Measurements from ENCODE around the gene TIE1.

Gene TIE1

GRCh38 chr1:43315963-43316737 is 15.4 kb downstream of the TIE1 start:
- H3K9me3 ChIP-seq (ENCODE audit: control insufficient read depth in 2 of 2, low read length in 2 of 2), result no peaks in the 10 kb centered on the region
- no peak overlapping the region for H3K27ac ChIP-seq (ENCODE audit: low read length)
- H3K4me3 ChIP-seq (ENCODE audit: low read length in 2 of 2), result no peak overlapping the region
- no peaks in the 10 kb centered on the region for H3K27me3 ChIP-seq (ENCODE audit: control insufficient read depth in 1 of 2, insufficient read depth in 2 of 2, low read length in 2 of 2)
- H3K4me1 ChIP-seq (ENCODE audit: control insufficient read depth, insufficient read depth, low read length), result no peaks in the 10 kb centered on the region
- no peak overlapping the region for H3K9ac ChIP-seq (ENCODE audit: low read length in 2 of 2)
- H3K36me3 ChIP-seq (ENCODE audit: control insufficient read depth in 2 of 2, insufficient read depth in 2 of 2, low read length in 2 of 2), result no peaks in the 10 kb centered on the region

DNA sequence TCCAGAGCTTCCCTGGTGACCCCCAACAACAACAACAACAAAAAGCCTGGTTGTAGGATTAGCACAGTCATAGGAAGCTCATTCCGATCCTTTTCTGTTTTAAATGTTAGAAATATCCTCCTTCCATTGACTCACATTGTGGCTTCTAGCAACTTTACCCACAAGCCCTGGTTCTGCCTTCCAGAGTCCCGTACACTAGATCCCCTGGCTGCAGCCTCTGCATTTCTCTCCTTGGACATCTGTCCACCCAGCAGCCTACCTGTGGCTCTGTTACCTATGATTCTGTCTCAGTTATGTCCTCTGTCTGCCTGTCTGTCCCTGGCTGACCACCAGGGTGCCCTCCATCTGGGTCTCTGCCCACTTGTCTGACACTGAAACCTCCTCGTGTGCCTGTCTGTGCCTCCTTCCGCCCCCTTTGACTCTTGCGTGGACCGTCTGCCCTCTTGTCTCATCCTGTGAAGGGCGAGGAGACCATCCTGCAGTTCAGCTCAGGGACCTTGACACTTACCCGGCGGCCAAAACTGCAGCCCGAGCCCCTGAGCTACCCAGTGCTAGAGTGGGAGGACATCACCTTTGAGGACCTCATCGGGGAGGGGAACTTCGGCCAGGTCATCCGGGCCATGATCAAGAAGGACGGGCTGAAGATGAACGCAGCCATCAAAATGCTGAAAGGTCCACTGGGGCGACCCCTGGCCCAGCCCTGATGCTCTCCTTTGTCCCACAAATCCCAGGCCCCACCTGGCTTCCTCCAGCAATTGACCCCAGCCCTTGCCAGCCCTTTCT is 16.1 kb downstream of the TIE1 start:
- H3K4me3 ChIP-seq (ENCODE audit: low read length in 2 of 2), result no peak overlapping the region
- no peaks in the 10 kb centered on the region for H3K4me1 ChIP-seq (ENCODE audit: control insufficient read depth, insufficient read depth, low read length)
- H3K9ac ChIP-seq (ENCODE audit: low read length in 2 of 2), result no peak overlapping the region
- no peaks in the 10 kb centered on the region for H3K27me3 ChIP-seq (ENCODE audit: control insufficient read depth in 1 of 2, insufficient read depth in 2 of 2, low read length in 2 of 2)
- no peaks in the 10 kb centered on the region for H3K9me3 ChIP-seq (ENCODE audit: control insufficient read depth in 2 of 2, low read length in 2 of 2)
- no peak overlapping the region for H3K27ac ChIP-seq (ENCODE audit: low read length)
- H3K36me3 ChIP-seq (ENCODE audit: control insufficient read depth in 2 of 2, insufficient read depth in 2 of 2, low read length in 2 of 2), result no peaks in the 10 kb centered on the region

DNA sequence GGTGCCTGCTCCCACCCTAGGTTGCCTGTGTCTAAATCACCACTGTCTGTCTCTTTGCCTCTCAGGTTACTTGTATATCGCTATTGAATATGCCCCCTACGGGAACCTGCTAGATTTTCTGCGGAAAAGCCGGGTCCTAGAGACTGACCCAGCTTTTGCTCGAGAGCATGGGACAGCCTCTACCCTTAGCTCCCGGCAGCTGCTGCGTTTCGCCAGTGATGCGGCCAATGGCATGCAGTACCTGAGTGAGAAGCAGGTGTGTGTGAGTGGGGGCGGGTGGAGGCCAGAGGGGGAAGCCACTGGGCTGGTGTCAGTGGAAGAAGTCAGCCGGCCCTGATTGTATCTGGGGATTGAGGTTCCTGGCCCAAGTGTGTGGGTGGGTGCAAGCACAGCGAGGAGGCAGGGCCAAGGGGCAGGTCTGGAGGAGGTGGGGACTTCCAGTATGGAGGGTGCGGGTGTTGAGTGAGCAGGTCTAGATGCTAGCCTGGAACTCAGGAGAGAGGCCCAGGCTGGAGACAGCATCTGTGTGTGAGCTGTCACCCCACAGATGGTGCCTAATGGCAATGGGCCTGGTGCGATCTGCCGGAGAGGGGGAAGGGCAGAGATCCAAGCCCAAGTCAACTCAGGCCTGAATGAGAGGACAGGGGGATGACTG is 17.2 kb downstream of the TIE1 start:
- no peaks in the 10 kb centered on the region for H3K27me3 ChIP-seq (ENCODE audit: control insufficient read depth in 1 of 2, insufficient read depth in 2 of 2, low read length in 2 of 2)
- H3K36me3 ChIP-seq (ENCODE audit: control insufficient read depth in 2 of 2, insufficient read depth in 2 of 2, low read length in 2 of 2), result no peaks in the 10 kb centered on the region
- H3K4me3 ChIP-seq (ENCODE audit: low read length in 2 of 2), result no peak overlapping the region
- no peaks in the 10 kb centered on the region for H3K9me3 ChIP-seq (ENCODE audit: control insufficient read depth in 2 of 2, low read length in 2 of 2)
- H3K4me1 ChIP-seq (ENCODE audit: control insufficient read depth, insufficient read depth, low read length), result no peaks in the 10 kb centered on the region
- no peak overlapping the region for H3K9ac ChIP-seq (ENCODE audit: low read length in 2 of 2)
- H3K27ac ChIP-seq (ENCODE audit: low read length), result no peak overlapping the region

DNA sequence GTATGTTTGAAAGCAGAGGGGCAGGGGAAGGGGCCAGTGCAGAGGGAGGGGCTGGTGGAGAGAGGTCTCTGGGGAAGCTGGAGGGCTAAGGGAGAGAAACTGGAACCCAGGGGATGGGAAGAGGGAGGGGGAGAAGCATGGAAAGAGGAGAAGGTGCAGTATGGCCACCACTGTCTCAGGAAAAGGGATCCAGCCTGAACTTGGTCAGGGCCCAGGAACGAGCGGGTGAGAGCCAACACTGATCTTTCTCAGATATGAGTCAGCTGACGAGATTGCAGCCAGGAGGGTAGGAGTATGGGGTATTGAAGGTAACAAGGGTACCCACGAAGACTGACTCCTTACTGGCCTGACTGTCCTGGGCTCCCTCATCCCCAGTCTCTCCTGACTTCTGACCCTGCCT is 18.0 kb downstream of the TIE1 start:
- no peak overlapping the region for H3K27ac ChIP-seq (ENCODE audit: low read length)

GRCh38 chr1:43319288-43319687 is 18.5 kb downstream of the TIE1 start:
- peaks cover 0 to 3% of the 10 kb centered on the region in 2 donors for H3K9me3 ChIP-seq (ENCODE audit: control insufficient read depth in 2 of 2, low read length in 2 of 2)
- no peak overlapping the region for H3K9ac ChIP-seq (ENCODE audit: low read length in 2 of 2)
- H3K36me3 ChIP-seq (ENCODE audit: control insufficient read depth in 2 of 2, insufficient read depth in 2 of 2, low read length in 2 of 2), result no peaks in the 10 kb centered on the region
- H3K27me3 ChIP-seq (ENCODE audit: control insufficient read depth in 1 of 2, insufficient read depth in 2 of 2, low read length in 2 of 2), result no peaks in the 10 kb centered on the region
- no peak overlapping the region for H3K4me3 ChIP-seq (ENCODE audit: low read length in 2 of 2)
- no peaks in the 10 kb centered on the region for H3K4me1 ChIP-seq (ENCODE audit: control insufficient read depth, insufficient read depth, low read length)
- no peak overlapping the region for H3K27ac ChIP-seq (ENCODE audit: low read length)

More for the DNA sequence above, 18.0 kb downstream of the TIE1 start:
- Histone ChIP-seq H3K4me1 (ENCODE audit: control insufficient read depth, insufficient read depth, low read length) (no peaks in the 10 kb centered on the region), H3K4me3 (ENCODE audit: low read length in 2 of 2) (no peak overlapping the region), H3K36me3 (ENCODE audit: control insufficient read depth in 2 of 2, insufficient read depth in 2 of 2, low read length in 2 of 2) (no peaks in the 10 kb centered on the region), H3K27me3 (ENCODE audit: control insufficient read depth in 1 of 2, insufficient read depth in 2 of 2, low read length in 2 of 2) (no peaks in the 10 kb centered on the region), H3K9ac (ENCODE audit: low read length in 2 of 2) (no peak overlapping the region), H3K9me3 (ENCODE audit: control insufficient read depth in 2 of 2, low read length in 2 of 2) (peaks cover 0 to 2% of the 10 kb centered on the region in 2 donors)

GRCh38 chr1:43319766-43320165 is 19.0 kb downstream of the TIE1 start:
- H3K27me3 ChIP-seq (ENCODE audit: control insufficient read depth in 1 of 2, insufficient read depth in 2 of 2, low read length in 2 of 2), result no peaks in the 10 kb centered on the region
- peaks cover 0 to 3% of the 10 kb centered on the region in 2 donors for H3K9me3 ChIP-seq (ENCODE audit: control insufficient read depth in 2 of 2, low read length in 2 of 2)
- H3K4me1 ChIP-seq (ENCODE audit: control insufficient read depth, insufficient read depth, low read length), result no peaks in the 10 kb centered on the region
- H3K27ac ChIP-seq (ENCODE audit: low read length), result no peak overlapping the region
- H3K4me3 ChIP-seq (ENCODE audit: low read length in 2 of 2), result no peak overlapping the region
- H3K9ac ChIP-seq (ENCODE audit: low read length in 2 of 2), result no peak overlapping the region
- H3K36me3 ChIP-seq (ENCODE audit: control insufficient read depth in 2 of 2, insufficient read depth in 2 of 2, low read length in 2 of 2), result no peaks in the 10 kb centered on the region

DNA sequence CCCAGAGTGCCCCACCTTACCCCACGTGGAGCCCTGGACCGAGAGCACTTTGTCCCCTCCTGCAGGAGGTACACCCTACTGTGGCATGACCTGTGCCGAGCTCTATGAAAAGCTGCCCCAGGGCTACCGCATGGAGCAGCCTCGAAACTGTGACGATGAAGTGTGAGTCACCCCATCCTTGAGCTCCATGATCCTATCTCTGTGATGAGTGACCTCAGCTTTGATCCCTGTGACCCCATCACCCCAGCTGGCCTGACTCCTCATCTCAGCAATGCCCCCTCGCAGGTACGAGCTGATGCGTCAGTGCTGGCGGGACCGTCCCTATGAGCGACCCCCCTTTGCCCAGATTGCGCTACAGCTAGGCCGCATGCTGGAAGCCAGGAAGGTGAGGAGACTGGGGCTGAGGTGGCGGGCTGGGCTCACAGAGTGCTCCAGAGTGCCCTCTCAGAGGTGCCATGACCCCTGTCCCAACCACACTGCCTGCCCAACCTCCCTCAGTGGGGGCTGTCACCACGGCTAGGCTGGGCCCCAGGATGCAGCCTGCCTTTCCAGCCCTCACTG is 20.6 kb downstream of the TIE1 start:
- peaks cover 0 to 3% of the 10 kb centered on the region in 2 donors for H3K9me3 ChIP-seq (ENCODE audit: control insufficient read depth in 2 of 2, low read length in 2 of 2)
- H3K9ac ChIP-seq (ENCODE audit: low read length in 2 of 2), result no peak overlapping the region
- no peak overlapping the region for H3K27ac ChIP-seq (ENCODE audit: low read length)
- no peaks in the 10 kb centered on the region for H3K27me3 ChIP-seq (ENCODE audit: control insufficient read depth in 1 of 2, insufficient read depth in 2 of 2, low read length in 2 of 2)
- no peaks in the 10 kb centered on the region for H3K36me3 ChIP-seq (ENCODE audit: control insufficient read depth in 2 of 2, insufficient read depth in 2 of 2, low read length in 2 of 2)
- no peaks in the 10 kb centered on the region for H3K4me1 ChIP-seq (ENCODE audit: control insufficient read depth, insufficient read depth, low read length)
- H3K4me3 ChIP-seq (ENCODE audit: low read length in 2 of 2), result no peak overlapping the region

DNA sequence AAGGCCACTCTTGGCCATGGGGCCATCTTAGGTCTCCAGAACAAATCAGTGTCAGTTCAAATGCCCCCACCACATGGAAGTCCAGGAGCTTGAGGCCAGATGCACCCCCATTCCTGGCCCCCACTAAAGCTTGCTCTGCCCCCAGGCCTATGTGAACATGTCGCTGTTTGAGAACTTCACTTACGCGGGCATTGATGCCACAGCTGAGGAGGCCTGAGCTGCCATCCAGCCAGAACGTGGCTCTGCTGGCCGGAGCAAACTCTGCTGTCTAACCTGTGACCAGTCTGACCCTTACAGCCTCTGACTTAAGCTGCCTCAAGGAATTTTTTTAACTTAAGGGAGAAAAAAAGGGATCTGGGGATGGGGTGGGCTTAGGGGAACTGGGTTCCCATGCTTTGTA is 21.7 kb downstream of the TIE1 start:
- H3K9me3 ChIP-seq (ENCODE audit: control insufficient read depth in 2 of 2, low read length in 2 of 2), result peaks cover 0 to 3% of the 10 kb centered on the region in 2 donors
- no peak overlapping the region for H3K4me3 ChIP-seq (ENCODE audit: low read length in 2 of 2)
- no peaks in the 10 kb centered on the region for H3K4me1 ChIP-seq (ENCODE audit: control insufficient read depth, insufficient read depth, low read length)
- H3K9ac ChIP-seq (ENCODE audit: low read length in 2 of 2), result no peak overlapping the region
- H3K27me3 ChIP-seq (ENCODE audit: control insufficient read depth in 1 of 2, insufficient read depth in 2 of 2, low read length in 2 of 2), result no peaks in the 10 kb centered on the region
- H3K36me3 ChIP-seq (ENCODE audit: control insufficient read depth in 2 of 2, insufficient read depth in 2 of 2, low read length in 2 of 2), result no peaks in the 10 kb centered on the region
- no peak overlapping the region for H3K27ac ChIP-seq (ENCODE audit: low read length)

DNA sequence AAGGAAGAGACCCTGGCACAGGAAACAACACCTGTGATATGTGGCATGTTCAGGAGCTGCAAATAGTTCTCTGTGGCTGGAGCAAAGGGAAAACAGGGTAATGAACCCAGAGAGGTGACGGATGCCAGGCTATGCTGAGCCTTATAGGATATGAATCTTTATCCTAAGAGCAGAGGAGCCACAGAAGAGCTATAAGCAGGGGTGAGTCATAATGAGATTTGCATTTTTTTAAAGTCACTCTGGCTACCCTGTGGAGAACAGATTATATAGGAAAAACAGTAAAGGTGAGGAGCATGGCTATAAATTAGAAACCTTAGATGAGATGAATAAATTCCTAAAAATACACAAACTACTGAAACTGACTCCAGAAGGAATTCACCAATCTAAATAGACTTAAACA is 24.0 kb downstream of the TIE1 start:
- H3K27ac ChIP-seq (ENCODE audit: low read length), result no peak overlapping the region
- peaks cover 0 to 6% of the 10 kb centered on the region in 2 donors for H3K9me3 ChIP-seq (ENCODE audit: control insufficient read depth in 2 of 2, low read length in 2 of 2)
- no peaks in the 10 kb centered on the region for H3K36me3 ChIP-seq (ENCODE audit: control insufficient read depth in 2 of 2, insufficient read depth in 2 of 2, low read length in 2 of 2)
- H3K27me3 ChIP-seq (ENCODE audit: control insufficient read depth in 1 of 2, insufficient read depth in 2 of 2, low read length in 2 of 2), result no peaks in the 10 kb centered on the region
- no peaks in the 10 kb centered on the region for H3K4me1 ChIP-seq (ENCODE audit: control insufficient read depth, insufficient read depth, low read length)
- H3K4me3 ChIP-seq (ENCODE audit: low read length in 2 of 2), result no peak overlapping the region
- H3K9ac ChIP-seq (ENCODE audit: low read length in 2 of 2), result no peak overlapping the region

GRCh38 chr1:43325381-43325780 is 24.6 kb downstream of the TIE1 start:
- Histone ChIP-seq H3K4me1 (ENCODE audit: control insufficient read depth, insufficient read depth, low read length) (no peaks in the 10 kb centered on the region), H3K9me3 (ENCODE audit: control insufficient read depth in 2 of 2, low read length in 2 of 2) (peaks cover 0 to 6% of the 10 kb centered on the region in 2 donors), H3K27ac (ENCODE audit: low read length) (no peak overlapping the region), H3K4me3 (ENCODE audit: low read length in 2 of 2) (no peak overlapping the region), H3K27me3 (ENCODE audit: control insufficient read depth in 1 of 2, insufficient read depth in 2 of 2, low read length in 2 of 2) (no peaks in the 10 kb centered on the region), H3K36me3 (ENCODE audit: control insufficient read depth in 2 of 2, insufficient read depth in 2 of 2, low read length in 2 of 2) (no peaks in the 10 kb centered on the region), H3K9ac (ENCODE audit: low read length in 2 of 2) (no peak overlapping the region)
